NCI-H510A treated with DMSO at 0.1 percent for 48 hours (cell line): ENCODE results near the gene SFT2D2.
"Not testable (repeated sequence)": the region's sequence is repeated elsewhere in the genome, so short reads cannot be mapped to it uniquely, and the experiment has no call there.

ENCODE experiments used
- DNase-seq: peaks from one replicate; lab custom pipeline; 2025; lab: John Stamatoyannopoulos, UW

The SFT2D2 gene

DNA sequence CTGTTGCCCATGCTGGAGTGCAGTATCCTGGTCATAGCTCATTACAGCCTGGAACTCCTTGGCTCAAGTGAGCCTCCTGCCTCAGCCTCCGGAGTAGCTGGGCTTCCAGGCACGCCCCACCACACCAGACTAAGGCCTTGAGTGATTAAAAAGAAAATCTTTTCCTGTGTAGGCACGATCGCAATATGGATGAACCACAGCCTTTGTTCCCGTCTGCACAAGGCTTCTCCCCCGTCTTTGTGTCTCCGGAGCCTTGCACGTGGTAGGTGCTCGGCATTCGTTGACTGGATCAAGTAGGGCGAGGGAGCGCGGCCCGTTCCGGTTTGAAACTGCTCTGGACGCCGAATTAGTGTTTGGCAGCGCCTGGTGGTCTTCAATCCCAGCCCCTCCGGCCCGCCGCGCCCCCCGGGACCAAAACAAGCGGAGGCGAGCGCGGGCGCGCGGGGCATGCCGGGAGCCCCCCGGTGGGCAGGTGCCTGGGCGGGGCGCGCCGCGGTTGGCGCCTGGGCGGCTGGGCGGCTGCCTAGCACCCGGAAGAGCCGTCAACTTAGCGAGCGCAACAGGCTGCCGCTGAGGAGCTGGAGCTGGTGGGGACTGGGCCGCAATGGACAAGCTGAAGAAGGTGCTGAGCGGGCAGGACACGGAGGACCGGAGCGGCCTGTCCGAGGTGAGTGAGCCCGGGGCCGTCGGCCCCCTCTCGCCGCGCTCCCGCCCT lies at the start of gene SFT2D2:
Gene SFT2D2 (plus strand): TSS at position 529 of the 715 bp plus-strand sequence. CDS start 76 bp downstream, at position 605.
- DNase-seq, result peak; percentile 77

DNA sequence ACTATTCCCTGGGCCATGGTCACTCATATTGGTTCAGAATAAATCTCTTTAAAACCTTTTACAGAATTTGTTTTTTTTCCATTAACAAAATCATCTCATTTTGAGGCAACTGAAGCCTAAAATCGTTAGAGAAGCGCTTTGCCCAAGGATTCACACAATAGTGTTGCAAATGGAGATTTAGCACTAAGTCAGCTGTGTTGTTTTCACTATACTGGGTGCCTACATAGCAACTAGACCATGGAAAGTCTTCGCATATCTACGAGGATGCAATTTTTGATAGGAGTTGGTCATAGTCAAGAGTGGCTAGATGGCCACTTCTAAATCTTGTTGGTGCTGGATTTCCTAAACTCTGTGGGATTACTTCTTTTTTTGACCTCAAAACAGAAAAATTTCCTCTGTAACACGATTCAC lies 47.6 kb upstream of the SFT2D2 start:
- no peak for DNase-seq

DNA sequence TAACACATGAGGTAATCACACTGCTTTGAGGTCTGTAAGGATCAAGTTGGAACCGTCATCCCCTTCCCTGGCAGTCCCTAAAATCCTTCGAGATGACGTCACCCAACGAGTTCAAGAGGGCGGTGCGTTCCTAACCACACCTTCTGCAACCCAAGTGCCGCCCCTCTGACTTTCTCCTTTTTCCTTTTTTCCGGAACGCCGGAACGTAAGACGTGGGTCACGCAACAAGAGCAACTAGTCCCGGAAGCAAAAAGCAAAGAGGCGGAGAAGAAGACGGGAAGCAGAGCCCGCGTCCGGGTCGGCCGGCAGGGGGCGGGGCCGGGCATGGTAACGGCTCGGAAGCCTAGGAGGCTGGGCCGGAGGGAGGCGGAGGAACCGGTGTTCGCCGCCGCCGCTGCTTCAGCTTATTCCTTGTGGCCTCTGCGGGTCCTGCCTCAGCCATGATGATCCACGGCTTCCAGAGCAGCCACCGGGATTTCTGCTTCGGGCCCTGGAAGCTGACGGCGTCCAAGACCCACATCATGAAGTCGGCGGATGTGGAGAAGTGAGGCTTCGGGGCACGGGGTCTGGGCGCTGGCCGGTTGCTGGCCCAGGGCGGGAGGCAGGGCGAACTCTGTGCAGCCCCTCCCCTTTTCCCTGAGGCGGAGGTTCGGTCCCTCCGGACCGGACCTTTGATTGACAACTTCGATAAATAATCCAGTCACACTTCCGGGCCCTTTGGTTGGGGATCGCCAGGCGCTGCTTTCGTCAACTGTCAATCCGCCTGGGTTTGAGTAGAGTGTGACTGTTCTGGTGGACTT lies 47.0 kb upstream of the SFT2D2 start, which contains the start of gene TIPRL:
Gene TIPRL (plus strand): TSS at position 325 of the 800 bp plus-strand sequence. CDS start 116 bp downstream, at position 441.
- DNase-seq, result peak; percentile 97

DNA sequence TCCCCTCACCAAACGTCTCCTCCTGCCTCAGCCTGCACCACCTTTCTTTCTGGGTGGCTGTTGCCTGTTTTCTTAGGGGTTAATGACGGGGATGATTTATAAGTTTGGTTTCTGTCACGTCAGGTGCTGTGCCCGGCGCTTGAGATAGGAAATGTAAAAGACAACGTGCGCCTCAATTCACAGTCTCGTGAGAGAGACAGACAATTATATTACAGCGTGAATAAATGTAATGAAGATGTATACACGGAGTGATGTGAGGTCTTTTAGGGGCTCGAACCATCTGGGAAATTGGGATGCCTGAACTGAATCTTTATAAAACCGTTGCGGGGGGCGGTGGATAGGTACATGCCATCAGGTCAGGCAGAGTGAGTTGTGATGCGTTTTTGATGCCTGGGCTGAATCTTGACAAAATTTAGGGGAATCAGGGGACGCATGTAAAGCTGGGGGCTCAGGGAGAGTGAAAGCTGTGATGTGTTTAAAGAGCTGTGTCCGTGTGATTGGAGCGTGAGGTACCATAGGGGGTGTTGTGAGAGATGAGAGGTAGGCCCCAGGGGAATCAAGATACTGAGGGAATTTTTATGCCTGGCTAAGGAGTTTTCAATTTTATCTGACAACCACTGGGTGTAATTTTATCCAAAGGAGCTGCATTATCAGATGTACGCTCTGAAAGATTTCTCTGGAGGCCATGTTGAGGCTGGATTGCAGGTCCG lies 46.2 kb upstream of the SFT2D2 start:
- DNase-seq, result no peak

DNA sequence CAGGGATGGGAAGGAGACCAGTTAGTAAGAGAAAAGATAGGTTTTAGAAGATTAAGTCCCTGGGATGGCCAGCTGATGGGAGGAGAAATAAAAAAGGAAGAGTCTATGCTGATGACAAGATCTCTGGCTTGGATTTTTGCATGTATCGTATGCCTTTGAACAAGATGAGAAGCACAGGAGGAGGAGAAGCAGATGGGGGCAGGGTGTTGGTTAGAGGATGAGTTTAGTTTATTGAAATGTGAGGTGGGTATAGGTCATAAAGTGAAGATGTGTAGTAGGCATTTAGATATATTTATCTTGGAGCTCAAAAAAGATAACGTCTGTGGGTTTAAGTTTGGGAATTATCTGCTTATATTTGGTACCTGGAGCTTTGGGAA lies 45.7 kb upstream of the SFT2D2 start:
- no peak for DNase-seq

DNA sequence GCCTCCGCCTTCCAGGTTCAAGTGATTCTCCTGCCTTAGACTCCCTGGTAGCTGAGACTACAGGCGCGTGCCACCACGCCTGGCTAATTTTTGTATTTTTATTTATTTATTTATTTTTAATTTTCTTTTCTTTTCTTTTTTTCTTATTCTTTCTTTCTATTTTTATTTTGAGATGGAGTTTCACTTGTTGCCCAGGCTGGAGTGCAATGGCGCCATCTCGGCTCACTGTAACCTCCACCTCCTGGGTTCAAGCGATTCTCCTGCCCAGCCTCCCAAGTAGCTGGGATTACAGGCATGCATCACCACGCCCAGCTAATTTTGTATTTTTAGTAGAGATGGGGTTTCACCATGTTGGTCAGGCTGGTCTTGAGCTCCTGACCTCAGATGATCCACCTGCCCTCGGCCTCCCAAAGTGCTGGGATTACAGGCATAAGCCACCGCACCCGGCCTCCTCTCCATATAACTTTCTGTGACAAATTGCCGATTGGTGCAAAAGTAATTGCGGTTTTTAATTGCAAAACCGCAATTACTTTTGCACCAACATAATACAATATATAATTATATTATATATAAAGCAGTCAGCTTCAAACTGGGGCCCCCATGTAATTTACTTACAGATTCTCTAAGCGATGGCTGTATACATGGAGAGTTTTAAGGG lies 44.6 kb upstream of the SFT2D2 start:
- DNase-seq, result not testable (repeated sequence)

DNA sequence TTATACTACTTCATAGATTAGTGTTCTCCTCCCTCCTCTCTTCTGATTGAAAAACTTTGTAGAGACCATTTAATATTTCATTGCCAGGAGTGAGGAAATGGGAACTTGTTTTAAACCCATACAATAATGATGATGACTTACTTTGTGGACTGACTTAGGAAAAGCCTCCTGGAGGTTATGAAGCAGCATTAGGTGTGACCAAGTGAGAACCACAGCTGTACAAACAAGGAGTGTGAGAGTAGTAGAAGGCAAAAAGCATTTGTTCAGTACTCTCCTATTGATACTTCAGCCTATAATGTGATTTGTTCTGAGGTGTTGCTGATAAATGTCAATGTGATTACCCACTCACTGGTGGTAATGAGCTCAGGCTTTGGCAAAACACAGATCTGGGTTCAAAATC lies 38.6 kb upstream of the SFT2D2 start:
- peak; percentile 69 for DNase-seq

DNA sequence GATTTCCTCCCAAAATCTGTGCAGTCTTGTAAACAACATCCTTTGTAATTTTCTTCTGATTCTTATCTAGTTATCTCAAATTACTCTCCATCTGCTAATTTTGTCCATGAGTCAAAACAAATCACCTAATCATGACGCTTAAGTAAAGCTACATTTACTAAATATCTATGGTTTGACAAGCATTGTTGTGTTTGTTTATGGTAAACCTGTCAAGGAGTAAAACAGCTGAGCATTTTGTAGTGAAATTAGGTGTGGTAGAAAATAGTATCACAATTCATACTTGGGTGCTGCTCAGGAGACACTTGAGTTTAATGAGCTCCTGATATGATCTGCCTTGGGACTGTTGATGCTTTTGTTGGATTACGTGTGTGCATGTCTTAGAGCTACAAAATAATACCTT lies 35.4 kb upstream of the SFT2D2 start:
- DNase-seq, result no peak

DNA sequence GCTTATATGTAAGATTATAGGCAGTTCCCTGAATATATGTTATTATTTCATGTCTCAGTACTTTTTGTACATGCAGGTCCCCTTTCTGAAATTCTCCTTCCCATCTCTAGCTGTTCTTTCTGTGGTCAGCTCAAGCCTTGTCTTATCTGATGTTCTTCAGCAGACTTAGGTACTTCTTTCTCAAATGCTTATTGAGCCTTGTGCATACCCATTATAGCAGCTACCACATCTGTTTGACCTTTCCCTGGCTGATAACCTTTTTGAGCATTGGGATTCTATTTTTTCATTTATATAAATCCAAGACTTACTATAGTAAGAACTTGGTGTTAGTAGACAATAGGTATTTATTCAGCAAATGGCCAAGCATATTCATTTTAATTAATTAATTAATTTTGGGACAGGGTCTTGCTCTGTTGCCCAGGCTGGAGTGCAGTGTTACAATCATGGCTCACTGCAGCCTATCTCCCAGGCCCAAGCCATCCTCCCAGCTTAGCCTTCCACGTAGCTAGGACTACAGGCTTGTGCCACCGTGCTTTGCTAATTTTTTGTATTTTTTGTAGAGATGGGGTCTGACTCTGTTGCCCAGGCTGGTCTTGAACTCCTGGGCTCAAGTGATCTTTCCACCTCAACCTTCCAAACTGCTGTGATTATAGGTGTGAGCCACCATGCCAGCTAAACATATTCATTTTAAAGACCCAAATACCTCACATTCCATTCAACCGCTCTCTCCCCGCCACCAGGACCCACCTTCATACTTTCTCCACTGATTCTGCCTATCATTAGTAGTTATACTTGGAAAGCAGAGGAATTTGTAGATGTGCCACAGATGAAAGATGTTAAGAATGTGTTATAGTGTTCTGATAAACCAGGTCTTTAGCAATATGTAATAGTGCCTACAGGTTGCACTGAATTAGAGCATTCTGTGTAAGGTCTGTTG lies 30.3 kb upstream of the SFT2D2 start:
- DNase-seq, result no peak

DNA sequence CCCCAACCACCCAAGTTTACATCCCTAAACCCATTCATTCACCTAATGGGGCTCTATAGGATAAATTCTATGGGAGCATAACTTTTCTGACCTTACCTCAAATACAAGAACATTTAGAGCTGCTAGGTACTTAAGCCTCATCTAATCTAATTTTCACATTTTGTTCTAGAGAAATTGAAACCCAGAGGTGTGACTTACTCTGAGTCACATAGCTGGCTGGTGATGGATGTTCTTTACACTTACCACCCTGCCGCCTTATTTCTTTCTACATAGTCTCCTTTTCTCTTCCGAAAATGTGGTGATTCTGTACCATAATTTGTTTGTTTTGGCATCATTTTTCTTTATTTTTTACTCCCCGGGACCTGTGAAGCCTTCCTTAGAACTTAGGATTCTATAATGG lies 26.7 kb upstream of the SFT2D2 start:
- no peak for DNase-seq

DNA sequence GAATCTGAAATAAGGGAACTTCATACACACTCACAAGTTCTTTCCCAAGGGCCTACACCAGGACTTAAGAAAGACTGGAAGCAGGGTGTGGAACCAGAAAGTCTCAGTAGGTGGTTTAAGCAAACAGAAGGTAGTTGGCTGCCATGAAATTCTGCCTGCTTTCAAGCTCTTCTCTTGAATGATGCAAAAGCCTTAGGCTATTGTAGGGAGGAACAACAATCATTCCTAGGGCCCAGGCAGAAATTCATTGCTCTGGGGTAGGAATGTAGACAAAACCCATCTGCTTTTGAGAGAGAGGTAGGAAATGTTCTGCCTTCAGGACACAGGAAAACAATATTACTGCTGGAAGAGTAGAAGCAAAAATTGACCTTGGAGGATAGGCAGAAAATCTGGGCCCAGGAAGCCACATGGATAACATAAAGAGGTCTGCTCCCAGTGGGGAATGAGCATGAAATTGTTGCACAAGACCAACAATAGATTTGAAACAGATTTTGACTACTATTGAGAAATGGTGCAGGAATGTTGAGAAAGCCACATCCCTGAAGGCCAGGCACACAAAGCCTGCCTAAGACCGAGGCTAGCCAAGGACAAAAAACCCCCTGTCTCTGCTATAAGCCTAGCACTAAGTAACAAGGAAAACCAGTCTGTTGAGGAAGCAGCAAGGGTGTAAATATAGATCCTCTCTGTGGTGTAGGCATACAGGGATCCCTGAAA lies 22.7 kb upstream of the SFT2D2 start:
- DNase-seq, result no peak

DNA sequence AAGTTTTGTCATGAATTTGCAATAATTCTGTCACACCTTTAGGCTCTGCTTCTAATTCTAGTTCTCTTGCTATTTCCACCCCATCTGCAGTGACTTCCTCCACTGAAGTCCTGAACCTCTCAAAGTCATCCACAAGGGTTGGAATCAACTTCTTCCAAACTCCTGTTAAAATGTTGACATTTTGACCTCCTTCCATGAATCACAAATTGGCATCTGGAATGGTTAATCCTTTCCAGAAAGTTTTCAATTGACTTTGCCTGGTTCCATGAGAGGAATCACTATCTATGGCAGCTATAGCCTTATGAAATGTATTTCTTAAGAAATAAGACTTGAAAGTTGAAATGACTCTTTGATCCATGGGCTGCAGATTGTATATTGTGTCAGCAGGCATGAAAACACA lies 19.7 kb upstream of the SFT2D2 start:
- DNase-seq, result no peak

DNA sequence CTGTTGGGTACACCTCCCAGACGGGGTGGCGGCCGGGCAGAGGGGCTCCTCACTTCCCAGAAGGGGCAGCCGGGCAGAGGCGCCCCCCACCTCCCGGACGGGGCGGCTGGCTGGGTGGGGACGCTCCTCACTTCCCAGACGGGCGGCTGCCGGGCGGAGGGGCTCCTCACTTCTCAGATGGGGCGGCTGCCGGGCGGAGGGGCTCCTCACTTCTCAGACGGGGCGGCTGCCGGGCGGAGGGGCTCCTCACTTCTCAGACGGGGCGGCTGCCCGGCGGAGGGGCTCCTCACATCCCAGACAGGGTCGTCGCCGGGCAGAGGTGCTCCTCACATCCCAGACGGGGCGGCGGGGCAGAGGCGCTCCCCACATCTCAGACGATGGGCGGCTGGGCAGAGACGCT lies 18.1 kb upstream of the SFT2D2 start:
- DNase-seq, result not testable (repeated sequence)

DNA sequence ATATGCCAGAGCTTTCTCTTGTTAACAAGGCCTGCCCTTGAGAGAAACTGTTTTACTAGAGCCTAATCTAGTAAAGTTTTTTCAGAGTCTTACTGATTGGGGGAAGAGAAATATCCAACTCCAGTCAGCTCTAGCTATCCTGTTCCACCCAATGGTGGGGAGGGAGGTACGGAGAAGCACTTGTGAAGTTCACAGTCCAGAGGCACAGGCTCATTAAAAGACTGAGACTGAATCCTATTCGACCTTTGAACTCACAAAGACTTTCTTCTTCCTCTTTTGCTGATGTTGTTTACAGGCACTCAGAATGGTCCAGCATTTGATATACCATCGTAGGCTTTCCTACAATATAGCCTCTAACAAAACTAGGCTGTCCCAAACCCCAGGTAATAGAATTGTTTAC lies 15.5 kb upstream of the SFT2D2 start:
- no peak for DNase-seq

DNA sequence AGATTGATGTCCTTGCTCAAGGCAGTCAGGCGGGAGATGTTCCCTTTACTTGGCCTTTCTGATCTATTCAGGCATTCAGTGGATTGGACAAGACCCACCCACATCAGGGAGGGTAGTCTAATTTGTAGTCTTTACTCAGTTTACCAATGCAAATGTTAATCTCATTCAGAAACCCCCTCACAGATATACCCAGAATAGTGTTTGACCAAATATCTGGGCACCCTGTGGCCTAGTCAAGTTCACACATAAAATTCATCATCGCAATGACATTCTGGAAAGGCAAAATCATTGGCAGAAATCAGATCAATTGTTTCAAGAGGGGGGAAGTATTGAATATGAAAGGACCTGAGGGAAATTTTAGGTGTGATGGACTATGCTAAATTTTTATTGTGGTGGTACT lies 12.5 kb upstream of the SFT2D2 start:
- no peak for DNase-seq

DNA sequence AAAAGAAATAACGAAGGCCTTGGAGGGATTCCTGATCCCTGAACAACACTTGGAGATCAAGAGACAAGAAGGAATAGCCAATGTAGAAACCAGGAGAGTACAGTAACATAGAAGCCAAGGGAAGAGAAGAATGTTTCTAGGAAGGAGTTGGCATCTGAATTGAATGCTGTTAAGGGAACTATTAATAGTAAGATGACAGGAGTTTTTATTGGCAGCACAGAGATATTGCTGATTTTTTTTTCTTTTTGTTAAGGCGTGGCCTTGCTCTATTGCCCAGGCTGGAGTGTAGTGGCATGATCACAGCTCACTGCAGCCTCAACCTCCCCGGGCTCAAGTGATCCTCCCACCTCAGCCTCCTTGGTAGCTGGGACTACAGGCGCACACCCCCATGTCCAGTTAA lies 9.6 kb upstream of the SFT2D2 start:
- no peak for DNase-seq

DNA sequence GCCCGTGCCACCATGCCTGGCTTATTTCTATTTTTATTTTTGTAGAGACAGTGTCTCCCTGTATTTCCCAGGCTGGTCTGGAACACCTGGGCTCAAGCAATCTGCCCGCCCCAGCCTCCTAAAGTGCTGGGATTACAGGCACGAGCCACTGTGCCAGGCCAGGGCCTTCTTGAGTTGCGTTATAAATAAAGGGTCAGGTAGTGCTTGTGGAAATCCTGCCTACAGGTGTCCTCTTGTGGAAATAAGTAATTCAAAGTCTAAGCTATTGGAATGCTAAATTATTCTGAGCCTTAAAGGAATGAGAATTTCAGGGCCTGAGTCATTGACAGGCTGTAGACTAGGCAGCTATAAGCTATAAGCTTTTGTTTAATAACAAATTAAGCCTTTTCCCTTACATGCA lies 8.1 kb upstream of the SFT2D2 start:
- no peak for DNase-seq

DNA sequence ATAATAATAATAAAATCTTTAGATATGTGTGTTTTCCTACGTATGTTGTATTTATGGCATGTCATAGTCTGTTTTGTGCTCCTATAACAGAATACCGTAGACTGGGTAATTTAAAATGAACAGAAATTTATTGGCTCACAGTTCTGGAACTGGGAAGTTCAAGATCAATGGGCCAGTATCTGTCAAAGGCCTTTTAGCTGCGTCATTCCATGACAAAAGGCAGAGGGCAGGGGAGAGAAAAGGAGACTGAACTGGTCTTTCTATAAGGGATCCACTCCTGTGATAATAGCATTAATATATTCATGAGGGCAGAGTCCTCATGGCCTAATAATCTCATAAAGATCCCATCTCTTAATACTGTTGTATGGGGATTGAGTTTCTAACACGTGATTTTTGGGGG lies 7.1 kb upstream of the SFT2D2 start:
- DNase-seq, result no peak

DNA sequence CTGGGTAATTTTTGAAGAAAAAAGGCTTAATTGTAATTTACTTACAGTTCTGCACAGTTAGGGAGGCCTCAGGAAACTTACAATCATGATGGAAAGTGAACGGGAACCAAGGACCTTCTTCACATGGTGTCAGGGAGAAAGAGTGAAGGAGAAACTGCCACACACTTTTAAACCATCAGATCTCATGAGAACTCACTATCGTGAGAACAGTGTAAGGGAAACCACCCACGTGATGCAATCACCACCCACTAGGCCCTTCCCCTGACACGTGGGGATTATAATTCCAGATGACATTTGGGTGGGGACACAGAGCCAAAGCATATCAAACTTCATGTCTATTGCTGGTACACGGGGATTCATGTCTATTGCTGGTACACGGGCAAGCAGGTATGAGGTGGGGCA lies 5.3 kb upstream of the SFT2D2 start:
- DNase-seq, result no peak

DNA sequence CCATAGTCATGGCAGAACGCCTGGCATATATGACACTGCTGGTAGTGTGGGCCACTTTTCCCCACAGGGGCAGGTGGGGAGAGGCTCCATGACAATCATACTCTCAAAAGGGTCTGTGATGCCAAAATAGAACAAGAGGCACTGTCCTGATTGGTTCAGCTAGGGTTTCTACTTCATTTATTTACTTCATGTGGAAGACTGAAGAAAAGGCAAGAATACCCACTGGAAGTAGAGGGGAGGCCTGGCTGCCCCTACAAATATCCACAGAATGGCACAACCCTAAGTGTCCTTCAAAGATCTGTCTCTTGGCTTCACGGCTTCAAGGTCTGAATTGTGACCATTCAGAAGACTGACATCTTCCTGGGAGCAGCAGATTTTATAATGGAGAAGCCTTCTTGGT lies 4.5 kb upstream of the SFT2D2 start:
- DNase-seq, result no peak

DNA sequence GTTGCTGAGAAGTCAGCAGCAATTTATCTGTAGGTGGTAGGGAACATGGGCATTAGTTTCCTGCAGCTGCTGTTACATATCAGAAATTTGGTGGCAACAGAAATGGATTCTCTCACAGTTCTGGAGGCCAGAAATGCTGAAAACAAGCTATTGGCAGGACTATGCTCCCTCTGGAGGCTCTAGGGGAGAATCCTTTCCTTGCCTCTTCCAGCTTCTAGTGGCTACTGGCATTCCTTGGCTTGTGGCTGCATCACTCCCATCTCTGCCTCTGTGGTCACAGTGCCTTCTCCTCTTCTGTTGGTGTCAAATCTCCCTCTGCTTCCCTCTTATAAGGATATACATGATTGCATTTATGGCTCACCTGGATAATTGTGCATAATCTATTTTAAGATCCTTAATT lies 2.5 kb upstream of the SFT2D2 start:
- DNase-seq, result no peak
